B cell (primary cell): Measurements from ENCODE around the gene PRXL2A. TPM values are rescaled to one million over a fixed set of nuclear protein-coding genes. Genes with fewer than 3 reads are reported as not detected.
"Not testable (repeated sequence)": the region's sequence is repeated elsewhere in the genome, so short reads cannot be mapped to it uniquely, and the experiment has no call there.

Experiments
- ATAC-seq: fragments of 200-7000 bp; cut with Tn5 transposase; one replicate; pipeline ENCODE4 v1.10.0; 2021; ENCODE audit warnings: low read depth, mild to moderate bottlenecking, moderate number of reproducible peaks, moderate library complexity
- CTCF ChIA-PET: fragments of 350-600 bp; sonication (Branson Sonifier 250); formaldehyde crosslinking; loops from one replicate; lab custom pipeline; 2021; ENCODE audit warnings: antibody characterized with exemption, inconsistent platforms; lab: Charles Lee
- POLR2A ChIA-PET: fragments of 350-600 bp; sonication (Branson Sonifier 250); formaldehyde crosslinking; loops from one replicate; lab custom pipeline; 2021; ENCODE audit warnings: antibody characterized with exemption; lab: Charles Lee
- DNase-seq: peaks from one replicate; pipeline ENCODE4 v3.0.0; 2013
- H2AFZ ChIP-seq: 2 replicates; pipeline ENCODE4 v1.6.1; 2012; ENCODE audit warnings: mild to moderate bottlenecking, low read depth, low read length; ENCODE audit not compliant: insufficient read depth, poor library complexity, severe bottlenecking
- H3K27ac ChIP-seq, 2 donors: 1 replicate in 1 of 2; 2 replicates in 1 of 2; pipeline ENCODE4 v1.5.1; 2012 to 2013; ENCODE audit warnings: low read length in 2 of 2, mild to moderate bottlenecking in 2 of 2, moderate library complexity in 1 of 2
- H3K27me3 ChIP-seq, 4 experiments: fragments of 200-600 bp in 1 of 4; sonication (generic) in 1 of 4; replicated peaks in 1 of 4; 1 replicate in 2 of 4; 2 replicates in 2 of 4; pipeline versions ENCODE4 v1.6.1 to v1.7.0; 2013 to 2016; ENCODE audit warnings: low read length in 3 of 4, mild to moderate bottlenecking in 2 of 4, mixed read lengths in 1 of 4, moderate library complexity in 1 of 4; ENCODE audit not compliant: insufficient read depth in 4 of 4, control insufficient read depth in 3 of 4; ENCODE audit errors: control extremely low read depth in 1 of 4
- H3K36me3 ChIP-seq, 2 experiments: replicated peaks in 1 of 2; 1 replicate in 1 of 2; 2 replicates in 1 of 2; pipeline versions ENCODE4 v1.6.1 to v1.7.1; 2013; ENCODE audit warnings: low read length in 1 of 2; ENCODE audit not compliant: insufficient read depth in 2 of 2, control insufficient read depth in 1 of 2; ENCODE audit errors: control extremely low read depth in 1 of 2, extremely low read depth in 1 of 2
- H3K4me1 ChIP-seq, 2 donors: fragments of 200-600 bp in 1 of 2; sonication (generic) in 1 of 2; 1 replicate in 1 of 2; 2 replicates in 1 of 2; pipeline versions ENCODE4 v1.5.1 to v1.6.1; 2013 to 2017; ENCODE audit warnings: low read length in 2 of 2; ENCODE audit not compliant: control insufficient read depth in 2 of 2, insufficient read depth in 2 of 2
- H3K4me2 ChIP-seq: replicated peaks from 2 replicates; pipeline ENCODE3; 2012; ENCODE audit warnings: mild to moderate bottlenecking, low read depth, low read length; ENCODE audit not compliant: poor library complexity, severe bottlenecking
- H3K4me3 ChIP-seq, 5 experiments: fragments of 200-600 bp in 1 of 5; sonication (generic) in 1 of 5; 1 replicate in 3 of 5; 2 replicates in 2 of 5; pipeline versions ENCODE4 v1.5.1 to v1.7.0; 2011 to 2016; ENCODE audit warnings: low read length in 4 of 5, mild to moderate bottlenecking in 4 of 5, low read depth in 2 of 5, control low read depth in 1 of 5, moderate library complexity in 1 of 5; ENCODE audit not compliant: insufficient read depth in 1 of 5; ENCODE audit errors: control extremely low read depth in 1 of 5, extremely low read depth in 1 of 5
- H3K79me2 ChIP-seq: fragments of 200-600 bp; sonication (generic); one replicate; pipeline ENCODE4 v1.6.0; 2016; ENCODE audit warnings: low read length; ENCODE audit not compliant: control insufficient read depth, insufficient read depth
- H3K9ac ChIP-seq: fragments of 200-600 bp; sonication (generic); 2 replicates; pipeline ENCODE4 v1.6.1; 2017; ENCODE audit warnings: mild to moderate bottlenecking, low read length, moderate library complexity
- H3K9me3 ChIP-seq, 3 donors: one replicate each; pipeline versions ENCODE4 v1.6.1 to v1.7.1; 2013; ENCODE audit warnings: low read length in 2 of 3; ENCODE audit not compliant: control insufficient read depth in 2 of 3, insufficient read depth in 1 of 3; ENCODE audit errors: control extremely low read depth in 1 of 3
- H4K20me1 ChIP-seq: 2 replicates; pipeline ENCODE4 v1.6.0; 2012; ENCODE audit warnings: mild to moderate bottlenecking, low read length; ENCODE audit not compliant: insufficient read depth, control insufficient read depth, poor library complexity, severe bottlenecking
- H3K27ac Mint-ChIP-seq: one replicate; pipeline ENCODE4 v1.8.0; 2021; ENCODE audit warnings: mixed read lengths
- H3K27me3 Mint-ChIP-seq: one replicate; pipeline ENCODE4 v1.8.0; 2021; ENCODE audit warnings: mixed read lengths
- H3K4me1 Mint-ChIP-seq: one replicate; pipeline ENCODE4 v1.8.0; 2021; ENCODE audit warnings: mixed read lengths
- H3K4me3 Mint-ChIP-seq: one replicate; pipeline ENCODE4 v1.8.0; 2021; ENCODE audit warnings: mixed read lengths
- H3K9me3 Mint-ChIP-seq: one replicate; pipeline ENCODE4 v1.8.0; 2022; ENCODE audit warnings: mixed read lengths; ENCODE audit not compliant: insufficient read depth
- CTCF ChIP-seq: fragments of 200-600 bp; IDR thresholded peaks from one replicate; pipeline ENCODE4 v1.8.0; 2022; ENCODE audit warnings: antibody characterized with exemption, mild to moderate bottlenecking
- EZH2 ChIP-seq: IDR thresholded peaks from 2 replicates; pipeline ENCODE4 v1.6.1; 2012; ENCODE audit warnings: borderline replicate concordance, low read depth, mild to moderate bottlenecking, moderate library complexity, low read length; ENCODE audit not compliant: insufficient read depth, poor library complexity, severe bottlenecking
- WGBS: methylation state at CpG from one replicate; pipeline ENCODE4 v1.1.5; 2013; ENCODE audit warnings: missing lambda C conversion rate; ENCODE audit not compliant: insufficient coverage; 5-methylcytosine and 5-hydroxymethylcytosine counted together
- intact Hi-C: fragments of 100-400 bp; cut with micrococcal nuclease; formaldehyde crosslinking; loops from one replicate; pipeline ENCODE4 v1.10.0; 2022
- polyA plus RNA-seq: library from polyadenylated mRNA; depleted of rRNA; stranded (reverse); fragments of >200 nt; gene quantifications from 2 replicates; pipeline ENCODE4 v1.2.3, GENCODE V29; 2012
- total RNA-seq, 2 donors: library from RNA; stranded (reverse); fragments of 120-200 nt in 1 of 2; gene quantifications; 1 replicate in 1 of 2; 2 replicates in 1 of 2; pipeline versions ENCODE4 v1.2.3 to v1.2.4, GENCODE V29; 2013 to 2022

Gene PRXL2A
- total and polyA plus RNA-seq, 2 donors (not counting 1 experiment from before 2014, with no cell fraction given) = 2.8 to 9.4 TPM

DNA sequence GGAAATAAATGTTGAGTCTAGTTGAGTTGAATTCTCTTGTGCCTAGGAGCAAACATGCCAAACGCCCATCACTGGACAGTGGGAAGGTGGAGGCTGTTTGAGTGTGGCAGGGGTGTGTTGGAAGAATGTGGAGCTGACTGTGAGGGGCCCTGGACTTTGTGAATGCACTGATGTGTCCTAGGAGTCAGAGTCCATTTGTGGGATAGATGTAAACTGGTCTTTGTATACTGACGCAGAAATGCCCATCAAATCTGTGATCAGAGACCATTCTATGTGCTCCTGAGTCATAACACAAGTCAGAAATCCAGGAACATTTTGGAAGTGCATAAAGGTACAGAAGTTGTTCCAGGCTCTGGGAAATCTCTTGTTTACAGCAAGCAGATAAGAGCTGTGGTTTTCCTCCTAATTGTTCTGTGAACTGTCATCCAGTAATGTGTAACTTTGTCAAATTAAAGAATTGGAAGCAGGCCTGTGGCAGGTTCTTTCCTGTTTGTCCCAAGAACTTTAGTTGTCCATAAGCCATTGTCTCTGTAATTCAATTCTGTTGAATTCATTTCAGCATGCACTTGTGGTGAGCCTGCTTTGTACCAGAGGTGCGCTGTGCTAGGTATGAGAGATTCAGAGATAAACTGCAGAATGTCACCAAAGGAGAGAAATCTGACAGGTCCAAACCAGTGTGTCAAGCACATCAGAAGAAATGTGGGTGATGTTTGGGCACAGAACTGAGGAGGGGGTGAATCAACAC, 7.6 kb downstream of the PRXL2A start:
- Mint-ChIP-seq H3K27ac (no peak overlapping the region), H3K4me1 (peaks cover 11% of the 10 kb centered on the region), H3K27me3 (no peaks in the 10 kb centered on the region), H3K4me3 (no peak overlapping the region), H3K9me3 (no peaks in the 10 kb centered on the region)
- H3K4me3 ChIP-seq = no peak overlapping the region
- no peak overlapping the region for H3K27ac ChIP-seq
- no peaks in the 10 kb centered on the region for H3K27me3 ChIP-seq
- no peaks in the 10 kb centered on the region for H3K36me3 ChIP-seq
- H3K4me1 ChIP-seq = peaks cover 6 to 15% of the 10 kb centered on the region in 2 donors
- DNase-seq (no peak), ATAC-seq (no peak)
- POLR2A ChIA-PET = interaction anchor here (0.5 kb wide), 1 partner anchor 85 kb away, joined by 5 read pairs; no protein-coding TSS in a partner anchor
- no peaks in the 10 kb centered on the region for H3K9me3 ChIP-seq
- no peaks in the 10 kb centered on the region for H4K20me1 ChIP-seq
- CTCF ChIA-PET = no interaction called here
- intact Hi-C loops = no loop called here
- no peak overlapping the region for H3K4me2 ChIP-seq
- H3K9ac ChIP-seq = no peak overlapping the region
- 95% methylated on average over 3 of the region's 3 CpGs for WGBS
- H2AFZ ChIP-seq = no peak overlapping the region
- no peak for TF ChIP-seq CTCF
- TF ChIP-seq EZH2 = no peak
- H3K79me2 ChIP-seq = no peaks in the 10 kb centered on the region

DNA sequence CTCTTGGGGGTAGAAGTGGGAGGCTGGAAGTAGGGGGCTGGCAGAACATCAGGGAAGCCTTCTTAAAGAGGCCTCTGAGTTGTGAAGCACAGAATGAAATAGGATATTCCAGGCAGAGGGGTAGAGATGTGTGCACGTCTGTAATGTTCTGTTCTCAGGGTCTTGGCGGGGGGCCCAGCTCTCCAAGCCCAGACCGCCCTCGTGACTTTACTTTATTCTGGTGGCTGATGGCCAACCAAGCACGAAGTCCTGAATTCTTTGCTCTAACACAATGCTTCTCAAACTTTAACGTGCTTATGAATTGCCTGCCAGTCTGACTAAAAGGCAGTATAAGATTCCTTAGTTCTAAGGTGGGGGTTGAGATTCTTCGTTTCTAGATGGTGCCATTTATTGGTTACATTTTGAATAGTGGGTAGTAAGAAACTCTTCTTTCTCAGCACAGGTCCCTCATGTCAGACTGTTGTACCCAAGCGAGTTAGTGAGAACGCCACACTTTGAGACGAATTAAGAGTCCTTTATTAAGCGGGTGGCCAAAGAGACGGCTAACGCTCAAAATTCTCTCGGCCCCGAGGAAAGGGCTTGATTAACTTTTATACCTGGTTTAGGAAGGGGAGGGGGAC, 8.2 kb downstream of the PRXL2A start:
- DNase-seq = no peak
- H3K27ac ChIP-seq = no peak overlapping the region
- peaks cover 13 to 21% of the 10 kb centered on the region in 2 donors for H3K4me1 ChIP-seq
- TF ChIP-seq EZH2 (no peak), CTCF (no peak)
- no peaks in the 10 kb centered on the region for H3K36me3 ChIP-seq
- Mint-ChIP-seq H3K27me3 (no peaks in the 10 kb centered on the region), H3K9me3 (no peaks in the 10 kb centered on the region), H3K27ac (no peak overlapping the region), H3K4me1 (peaks cover 18% of the 10 kb centered on the region), H3K4me3 (no peak overlapping the region)
- no peak overlapping the region for H3K4me2 ChIP-seq
- intact Hi-C loops = no loop called here
- no peak overlapping the region for H2AFZ ChIP-seq
- no peaks in the 10 kb centered on the region for H4K20me1 ChIP-seq
- H3K4me3 ChIP-seq = no peak overlapping the region
- CTCF ChIA-PET = no interaction called here
- POLR2A ChIA-PET = no interaction called here
- WGBS = 87% methylated on average over 4 of the region's 15 CpGs
- peaks cover 3% of the 10 kb centered on the region for H3K79me2 ChIP-seq
- H3K9ac ChIP-seq = no peak overlapping the region
- no peak for ATAC-seq
- no peaks in the 10 kb centered on the region for H3K27me3 ChIP-seq
- H3K9me3 ChIP-seq = no peaks in the 10 kb centered on the region

- ATAC-seq, intact Hi-C loops: not testable (repeated sequence)
- WGBS = no CpG with 5 or more reads among the region's 6 CpGs
Measured at GRCh38 chr10:80417256-80417655, 8.9 kb downstream of the PRXL2A start.

More at GRCh38 chr10:80417256-80417655, 8.9 kb downstream of the PRXL2A start:
- peaks cover 19 to 28% of the 10 kb centered on the region in 2 donors for H3K4me1 ChIP-seq
- H3K9me3 Mint-ChIP-seq, H3K27ac Mint-ChIP-seq, H3K4me2 ChIP-seq, H2AFZ ChIP-seq, DNase-seq, H4K20me1 ChIP-seq, CTCF ChIA-PET, H3K9me3 ChIP-seq, POLR2A ChIA-PET, H3K27ac ChIP-seq, H3K27me3 Mint-ChIP-seq, H3K4me3 ChIP-seq, H3K9ac ChIP-seq, H3K79me2 ChIP-seq, H3K27me3 ChIP-seq, H3K4me3 Mint-ChIP-seq, H3K36me3 ChIP-seq: not testable (repeated sequence)
- H3K4me1 Mint-ChIP-seq = peaks cover 25% of the 10 kb centered on the region
